Thoracic aorta (tissue), 2 donors: ENCODE measurements around the gene NXT1. TPM values are rescaled to one million over a fixed set of nuclear protein-coding genes. Genes with fewer than 3 reads are reported as not detected.

Experiments
- ATAC-seq: fragments of 150-250 bp; one replicate; pipeline ENCODE4 v1.8.0; 2017; ENCODE audit warnings: low read depth; ENCODE audit not compliant: insufficient number of reproducible peaks, low FRiP score
- DNase-seq: peaks from one replicate; pipeline ENCODE4 v3.0.0-alpha.2; 2020; ENCODE audit warnings: low spot score
- H3K27ac ChIP-seq, 2 donors: fragments of 200-600 bp; sonication (generic); 1 replicate in 1 of 2; 2 replicates in 1 of 2; pipeline ENCODE4 v1.5.1; 2016; ENCODE audit warnings: mild to moderate bottlenecking in 2 of 2, moderate library complexity in 2 of 2
- H3K27me3 ChIP-seq: fragments of 200-600 bp; sonication (generic); replicated peaks from 2 replicates; pipeline ENCODE4 v1.6.0; 2016; ENCODE audit warnings: mild to moderate bottlenecking; ENCODE audit not compliant: insufficient read depth
- H3K36me3 ChIP-seq: fragments of 200-600 bp; sonication (generic); one replicate; pipeline ENCODE4 v1.5.1; 2016
- H3K4me1 ChIP-seq, 2 donors: fragments of 200-600 bp; sonication (generic); 1 replicate in 1 of 2; 2 replicates in 1 of 2; pipeline versions ENCODE4 v1.5.1 to v1.6.0; 2016; ENCODE audit warnings: low read depth in 2 of 2, mild to moderate bottlenecking in 1 of 2; ENCODE audit not compliant: control insufficient read depth in 1 of 2
- H3K4me3 ChIP-seq: fragments of 200-600 bp; sonication (generic); 2 replicates; pipeline ENCODE4 v1.5.1; 2016; ENCODE audit warnings: mild to moderate bottlenecking
- H3K9me3 ChIP-seq: fragments of 200-600 bp; sonication (generic); 2 replicates; pipeline ENCODE4 v1.5.1; 2016
- CTCF ChIP-seq: fragments of 200-600 bp; sonication (generic); IDR thresholded peaks from one replicate; pipeline ENCODE4 v1.5.1; 2019; ENCODE audit warnings: antibody characterized with exemption
- total RNA-seq, 2 donors: library from RNA; depleted of rRNA; stranded (reverse); fragments of >200 nt; gene quantifications; one replicate each; pipeline versions ENCODE4 v1.1.0 to v1.2.3, GENCODE V29; 2016

Gene NXT1
- total RNA-seq, 2 donors from 2014 or later = 21.8 to 79.6 TPM

- DNase-seq (no peak), ATAC-seq (no peak)
- H3K9me3 ChIP-seq = no peaks in the 10 kb centered on the region
- H3K4me1 ChIP-seq = peaks cover 0 to 9% of the 10 kb centered on the region in 2 donors
- no peak for TF ChIP-seq CTCF
- no peak overlapping the region for H3K4me3 ChIP-seq
- peaks cover 33% of the 10 kb centered on the region for H3K36me3 ChIP-seq
- H3K27me3 ChIP-seq = no peaks in the 10 kb centered on the region
- no peak overlapping the region for H3K27ac ChIP-seq
Measured at GRCh38 chr20:23371496-23371895, 20.9 kb downstream of the NXT1 start.

GRCh38 chr20:23374441-23374840 is 23.9 kb downstream of the NXT1 start:
- Histone ChIP-seq H3K36me3 (peaks cover 31% of the 10 kb centered on the region), H3K4me1 (no peaks in the 10 kb centered on the region), H3K4me3 (no peak overlapping the region), H3K27me3 (no peaks in the 10 kb centered on the region), H3K9me3 (no peaks in the 10 kb centered on the region), H3K27ac (no peak overlapping the region)
- no peak for DNase-seq
- no peak for TF ChIP-seq CTCF
- ATAC-seq = no peak

GRCh38 chr20:23375827-23376226 is 25.2 kb downstream of the NXT1 start:
- no peak for TF ChIP-seq CTCF
- Histone ChIP-seq H3K9me3 (no peaks in the 10 kb centered on the region), H3K4me3 (no peak overlapping the region), H3K27me3 (no peaks in the 10 kb centered on the region), H3K36me3 (peaks cover 19% of the 10 kb centered on the region), H3K27ac (no peak overlapping the region), H3K4me1 (no peaks in the 10 kb centered on the region)
- ATAC-seq = no peak
- DNase-seq = no peak

GRCh38 chr20:23379772-23380171 is 29.2 kb downstream of the NXT1 start:
- DNase-seq = no peak
- no peak overlapping the region for H3K4me3 ChIP-seq

GRCh38 chr20:23381876-23382275 is 31.3 kb downstream of the NXT1 start:
- no peak overlapping the region for H3K4me3 ChIP-seq
- H3K9me3 ChIP-seq = no peaks in the 10 kb centered on the region
- ATAC-seq (no peak), DNase-seq (no peak)
- no peak for TF ChIP-seq CTCF
- no peak overlapping the region for H3K27ac ChIP-seq
- H3K4me1 ChIP-seq = no peaks in the 10 kb centered on the region
- no peaks in the 10 kb centered on the region for H3K36me3 ChIP-seq
- H3K27me3 ChIP-seq = no peaks in the 10 kb centered on the region

More at GRCh38 chr20:23379772-23380171, 29.2 kb downstream of the NXT1 start:
- Histone ChIP-seq H3K4me1 (no peaks in the 10 kb centered on the region), H3K36me3 (peaks cover 7% of the 10 kb centered on the region), H3K27me3 (no peaks in the 10 kb centered on the region), H3K9me3 (no peaks in the 10 kb centered on the region), H3K27ac (no peak overlapping the region)
- no peak for TF ChIP-seq CTCF
- ATAC-seq = no peak
